Raji (cell line): Measurements from ENCODE around the gene PIH1D1.

Source experiments
- POLR2A ChIP-seq: IDR thresholded peaks from 2 replicates; pipeline ENCODE4 v1.6.1; 2011; ENCODE audit warnings: low read depth, low read length, control low read depth; ENCODE audit not compliant: insufficient read depth

PIH1D1 gene

GRCh38 chr19:49469828-49470614, 18.4 kb upstream of the PIH1D1 start:
- TF ChIP-seq POLR2A: no peak

GRCh38 chr19:49468746-49469447, 17.3 kb upstream of the PIH1D1 start:
- TF ChIP-seq POLR2A: no peak

GRCh38 chr19:49468199-49468598, 16.6 kb upstream of the PIH1D1 start:
- TF ChIP-seq POLR2A: no peak

- TF ChIP-seq POLR2A: no peak
Measured at GRCh38 chr19:49465371-49465770, 13.8 kb upstream of the PIH1D1 start.

- TF ChIP-seq POLR2A: no peak
Measured at GRCh38 chr19:49463960-49464740, 12.5 kb upstream of the PIH1D1 start.

- no peak for TF ChIP-seq POLR2A
Measured at GRCh38 chr19:49462492-49462891, 10.9 kb upstream of the PIH1D1 start.

GRCh38 chr19:49461656-49462055, 10.0 kb upstream of the PIH1D1 start:
- no peak for TF ChIP-seq POLR2A

GRCh38 chr19:49459388-49459787, 7.8 kb upstream of the PIH1D1 start:
- TF ChIP-seq POLR2A: no peak

GRCh38 chr19:49458567-49458903, 6.9 kb upstream of the PIH1D1 start:
- TF ChIP-seq POLR2A: no peak

- TF ChIP-seq POLR2A: no peak
Measured at GRCh38 chr19:49456326-49456725, 4.7 kb upstream of the PIH1D1 start.

- no peak for TF ChIP-seq POLR2A
Measured at GRCh38 chr19:49455773-49456172, 4.2 kb upstream of the PIH1D1 start.

- TF ChIP-seq POLR2A: no peak
Measured at GRCh38 chr19:49453757-49454240, 2.2 kb upstream of the PIH1D1 start.

GRCh38 chr19:49453013-49453756, 1.6 kb upstream of the PIH1D1 start, which contains the start of gene ALDH16A1:
TSS of gene ALDH16A1 (plus strand) at chr19:49453225. CDS start at chr19:49453332, 107 bp downstream.
- TF ChIP-seq POLR2A: peak; percentile 91

- no peak for TF ChIP-seq POLR2A
Measured at GRCh38 chr19:49450405-49450804, 1.2 kb downstream of the PIH1D1 start.

GRCh38 chr19:49448432-49448786, 3.2 kb downstream of the PIH1D1 start:
- TF ChIP-seq POLR2A: no peak
